C4-2B (cell line): Measurements from ENCODE around the gene POLDIP2.

ENCODE experiments used
- CTCF ChIP-seq: fragments of 450-650 bp; conservative IDR thresholded peaks from 2 replicates; pipeline ENCODE4 v1.5.1; 2017; ENCODE audit warnings: mild to moderate bottlenecking
- ZFX ChIP-seq: fragments of 450-650 bp; IDR thresholded peaks from 2 replicates; pipeline ENCODE4 v1.6.1; 2017

GRCh38 chr17:28327031-28327607 is 30.2 kb downstream of the POLDIP2 start:
- TF ChIP-seq CTCF (no peak), ZFX (no peak)
